ENCODE data around the gene NR2F2. TPM values are rescaled to one million over a fixed set of nuclear protein-coding genes. Genes with fewer than 3 reads are reported as not detected.
A peak's percentile ranks its signal among the peaks of the same experiment; 100 is the strongest.

Gene NR2F2
- total and polyA plus RNA-seq, 2 of the 13 experiments (the other 11 are each of a cell fraction or from before 2014, with no cell fraction given) = 3.5 to 4.7 TPM

DNA sequence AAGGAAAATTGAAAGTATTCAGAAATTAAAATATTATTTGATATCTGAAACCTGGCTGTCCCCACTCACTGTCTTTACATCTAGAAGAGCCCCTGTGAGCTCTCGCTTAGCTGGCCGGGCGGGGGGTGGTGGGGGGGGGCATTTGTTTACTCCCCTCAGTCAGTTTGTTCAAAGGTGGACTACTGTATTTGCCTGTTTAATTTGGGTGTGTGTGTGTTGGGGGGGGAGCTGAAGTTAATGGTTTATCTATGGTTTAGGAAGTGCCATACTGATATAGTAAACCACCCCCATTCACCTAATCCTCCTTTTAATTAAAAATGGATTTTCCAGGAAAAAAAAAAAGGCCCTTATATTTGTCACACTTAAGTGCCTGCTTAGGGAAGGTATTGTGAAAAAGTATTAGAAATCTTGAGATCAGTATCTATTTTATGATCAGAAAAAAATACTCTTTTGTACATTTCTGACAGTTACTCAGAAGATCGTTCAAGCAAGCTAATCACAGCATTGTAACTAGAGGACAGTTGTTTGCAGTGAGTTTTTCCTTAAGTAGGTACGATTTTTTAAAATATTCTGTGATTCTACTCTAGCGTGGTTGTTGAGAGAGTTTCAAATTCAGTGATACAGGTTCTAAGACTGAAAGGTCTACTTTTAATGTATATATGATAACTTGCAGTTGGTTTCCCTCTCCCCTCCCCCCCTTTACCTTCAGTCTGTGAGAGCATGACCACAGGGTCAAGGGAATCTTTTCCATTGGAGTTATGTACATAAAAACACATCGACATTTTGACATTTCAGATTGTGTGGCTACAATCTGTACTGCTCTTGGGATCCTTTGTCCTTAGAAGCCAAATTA lies 8.5 kb downstream of the NR2F2 start (continued):
- TF ChIP-seq, protein P1, sequence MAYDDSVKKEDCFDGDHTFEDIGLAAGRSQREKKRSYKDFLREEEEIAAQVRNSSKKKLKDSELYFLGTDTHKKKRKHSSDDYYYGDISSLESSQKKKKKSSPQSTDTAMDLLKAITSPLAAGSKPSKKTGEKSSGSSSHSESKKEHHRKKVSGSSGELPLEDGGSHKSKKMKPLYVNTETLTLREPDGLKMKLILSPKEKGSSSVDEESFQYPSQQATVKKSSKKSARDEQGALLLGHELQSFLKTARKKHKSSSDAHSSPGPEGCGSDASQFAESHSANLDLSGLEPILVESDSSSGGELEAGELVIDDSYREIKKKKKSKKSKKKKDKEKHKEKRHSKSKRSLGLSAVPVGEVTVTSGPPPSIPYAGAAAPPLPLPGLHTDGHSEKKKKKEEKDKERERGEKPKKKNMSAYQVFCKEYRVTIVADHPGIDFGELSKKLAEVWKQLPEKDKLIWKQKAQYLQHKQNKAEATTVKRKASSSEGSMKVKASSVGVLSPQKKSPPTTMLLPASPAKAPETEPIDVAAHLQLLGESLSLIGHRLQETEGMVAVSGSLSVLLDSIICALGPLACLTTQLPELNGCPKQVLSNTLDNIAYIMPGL (CRISPR knock-in tag; IDR thresholded peaks at IDR 0.05; ENCODE audit: borderline replicate concordance in 1 of 2, low read depth in 1 of 2) = peak in 1 of 2 experiments; percentile 43; a peak in 1 of 4 replicates
- TF ChIP-seq ZNF616 (CRISPR knock-in tag; IDR thresholded peaks at IDR 0.05; ENCODE audit: low read depth) (no peak), HNRNPUL1 (IDR thresholded peaks at IDR 0.05; ENCODE audit: low read depth, low read length) (no peak), MED13 (CRISPR knock-in tag; IDR thresholded peaks at IDR 0.05) (no peak), ZZZ3 (CRISPR knock-in tag; IDR thresholded peaks at IDR 0.05; ENCODE audit: borderline replicate concordance) (no peak), SMAD3 (CRISPR knock-in tag; IDR thresholded peaks at IDR 0.05) (no peak), ZNF12 (CRISPR knock-in tag; IDR thresholded peaks at IDR 0.05) (no peak), HNF4G (IDR thresholded peaks at IDR 0.05; ENCODE audit: borderline replicate concordance, low read depth, low read length) (peak; percentile 53; the same call in 1 of the 2 replicates), HNF4G (CRISPR knock-in tag; IDR thresholded peaks at IDR 0.05; ENCODE audit: borderline replicate concordance, low read depth) (no peak), MLLT10 (CRISPR knock-in tag; IDR thresholded peaks at IDR 0.05) (no peak), RARA (CRISPR knock-in tag; IDR thresholded peaks at IDR 0.05) (peak; percentile 87), MYC (CRISPR knock-in tag; IDR thresholded peaks at IDR 0.05; ENCODE audit: borderline replicate concordance) (no peak), ZNF180 (CRISPR knock-in tag; IDR thresholded peaks at IDR 0.05; ENCODE audit: borderline replicate concordance, low read depth) (no peak), KDM3A (CRISPR knock-in tag; IDR thresholded peaks at IDR 0.05; ENCODE audit: low read depth) (no peak)
- TF ChIP-seq, protein P2, sequence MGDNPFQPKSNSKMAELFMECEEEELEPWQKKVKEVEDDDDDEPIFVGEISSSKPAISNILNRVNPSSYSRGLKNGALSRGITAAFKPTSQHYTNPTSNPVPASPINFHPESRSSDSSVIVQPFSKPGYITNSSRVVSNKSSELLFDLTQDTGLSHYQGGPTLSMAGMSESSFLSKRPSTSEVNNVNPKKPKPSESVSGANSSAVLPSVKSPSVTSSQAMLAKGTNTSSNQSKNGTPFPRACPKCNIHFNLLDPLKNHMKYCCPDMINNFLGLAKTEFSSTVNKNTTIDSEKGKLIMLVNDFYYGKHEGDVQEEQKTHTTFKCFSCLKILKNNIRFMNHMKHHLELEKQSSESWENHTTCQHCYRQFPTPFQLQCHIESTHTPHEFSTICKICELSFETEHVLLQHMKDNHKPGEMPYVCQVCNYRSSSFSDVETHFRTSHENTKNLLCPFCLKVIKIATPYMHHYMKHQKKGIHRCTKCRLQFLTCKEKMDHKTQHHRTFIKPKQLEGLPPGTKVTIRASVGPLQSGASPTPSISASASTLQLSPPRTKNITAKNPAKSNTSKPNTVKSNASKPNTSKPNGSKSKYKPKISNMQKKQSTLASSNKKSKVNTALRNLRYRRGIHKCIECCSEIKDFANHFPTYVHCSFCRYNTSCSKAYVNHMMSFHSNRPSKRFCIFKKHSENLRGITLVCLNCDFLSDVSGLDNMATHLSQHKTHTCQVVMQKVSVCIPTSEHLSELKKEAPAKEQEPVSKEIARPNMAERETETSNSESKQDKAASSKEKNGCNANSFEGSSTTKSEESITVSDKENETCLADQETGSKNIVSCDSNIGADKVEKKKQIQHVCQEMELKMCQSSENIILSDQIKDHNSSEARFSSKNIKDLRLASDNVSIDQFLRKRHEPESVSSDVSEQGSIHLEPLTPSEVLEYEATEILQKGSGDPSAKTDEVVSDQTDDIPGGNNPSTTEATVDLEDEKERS (CRISPR knock-in tag; IDR thresholded peaks at IDR 0.05) = no peak
- TF ChIP-seq, protein P3, sequence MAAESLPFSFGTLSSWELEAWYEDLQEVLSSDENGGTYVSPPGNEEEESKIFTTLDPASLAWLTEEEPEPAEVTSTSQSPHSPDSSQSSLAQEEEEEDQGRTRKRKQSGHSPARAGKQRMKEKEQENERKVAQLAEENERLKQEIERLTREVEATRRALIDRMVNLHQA (CRISPR knock-in tag; IDR thresholded peaks at IDR 0.05) = no peak
- TF ChIP-seq, protein P4, sequence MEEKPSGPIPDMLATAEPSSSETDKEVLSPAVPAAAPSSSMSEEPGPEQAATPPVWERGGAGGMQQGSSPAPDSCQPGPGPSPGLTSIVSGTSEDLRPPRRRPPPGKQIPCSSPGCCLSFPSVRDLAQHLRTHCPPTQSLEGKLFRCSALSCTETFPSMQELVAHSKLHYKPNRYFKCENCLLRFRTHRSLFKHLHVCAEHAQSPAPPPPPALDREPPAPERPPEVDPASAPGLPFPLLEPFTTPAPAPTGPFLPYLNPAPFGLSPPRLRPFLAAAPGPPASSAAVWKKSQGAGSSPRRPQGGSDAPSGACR (CRISPR knock-in tag; IDR thresholded peaks at IDR 0.05) = no peak
- TF ChIP-seq, protein P5, sequence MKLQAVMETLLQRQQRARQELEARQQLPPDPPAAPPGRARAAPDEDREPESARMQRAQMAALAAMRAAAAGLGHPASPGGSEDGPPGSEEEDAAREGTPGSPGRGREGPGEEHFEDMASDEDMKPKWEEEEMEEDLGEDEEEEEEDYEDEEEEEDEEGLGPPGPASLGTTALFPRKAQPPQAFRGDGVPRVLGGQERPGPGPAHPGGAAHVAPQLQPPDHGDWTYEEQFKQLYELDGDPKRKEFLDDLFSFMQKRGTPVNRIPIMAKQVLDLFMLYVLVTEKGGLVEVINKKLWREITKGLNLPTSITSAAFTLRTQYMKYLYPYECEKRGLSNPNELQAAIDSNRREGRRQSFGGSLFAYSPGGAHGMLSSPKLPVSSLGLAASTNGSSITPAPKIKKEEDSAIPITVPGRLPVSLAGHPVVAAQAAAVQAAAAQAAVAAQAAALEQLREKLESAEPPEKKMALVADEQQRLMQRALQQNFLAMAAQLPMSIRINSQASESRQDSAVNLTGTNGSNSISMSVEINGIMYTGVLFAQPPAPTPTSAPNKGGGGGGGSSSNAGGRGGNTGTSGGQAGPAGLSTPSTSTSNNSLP (IDR thresholded peaks at IDR 0.05; ENCODE audit: low read depth, low read length) = peak; percentile 91
- TF ChIP-seq, protein P6, sequence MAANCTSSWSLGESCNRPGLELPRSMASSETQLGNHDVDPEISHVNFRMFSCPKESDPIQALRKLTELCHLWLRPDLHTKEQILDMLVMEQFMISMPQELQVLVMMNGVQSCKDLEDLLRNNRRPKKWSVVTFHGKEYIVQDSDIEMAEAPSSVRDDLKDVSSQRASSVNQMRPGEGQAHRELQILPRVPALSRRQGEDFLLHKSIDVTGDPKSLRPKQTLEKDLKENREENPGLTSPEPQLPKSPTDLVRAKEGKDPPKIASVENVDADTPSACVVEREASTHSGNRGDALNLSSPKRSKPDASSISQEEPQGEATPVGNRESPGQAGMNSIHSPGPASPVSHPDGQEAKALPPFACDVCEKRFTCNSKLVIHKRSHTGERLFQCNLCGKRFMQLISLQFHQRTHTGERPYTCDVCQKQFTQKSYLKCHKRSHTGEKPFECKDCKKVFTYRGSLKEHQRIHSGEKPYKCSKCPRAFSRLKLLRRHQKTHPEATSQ (CRISPR knock-in tag; IDR thresholded peaks at IDR 0.05; ENCODE audit: borderline replicate concordance) = no peak
